Pancreas (tissue), 10 donors: ENCODE data around the gene SNCB. TPM values are rescaled to one million over a fixed set of nuclear protein-coding genes. Genes with fewer than 3 reads are reported as not detected.

Source experiments
- ATAC-seq, 4 donors: fragments of 200-7000 bp; cut with Tn5 transposase; one replicate each; pipeline versions ENCODE4 v1.8.0 to v1.9.1; 2020; ENCODE audit warnings: mild to moderate bottlenecking in 4 of 4, moderate library complexity in 4 of 4
- DNase-seq, 6 donors: peaks; one replicate each; pipeline ENCODE4 v3.0.0-alpha.2; 2020
- FAIRE-seq: peaks from 2 replicates; lab custom pipeline; 2012; peaks lifted over from hg19 to GRCh38; lab: Jason Lieb, UNC
- H3K27ac ChIP-seq, 4 donors: fragments of 200-600 bp; sonication (generic); 1 replicate in 3 of 4; 2 replicates in 1 of 4; pipeline versions ENCODE4 v1.5.0 to v1.8.0; 2020
- H3K27me3 ChIP-seq, 4 donors: fragments of 200-600 bp; one replicate each; pipeline ENCODE4 v1.8.0; 2021
- H3K36me3 ChIP-seq, 3 donors: fragments of 200-600 bp; sonication (generic) in 1 of 3; one replicate each; pipeline versions ENCODE4 v1.5.0 to v1.8.0; 2020 to 2021
- H3K4me1 ChIP-seq, 3 donors: fragments of 200-600 bp; one replicate each; pipeline ENCODE4 v1.8.0; 2021
- H3K4me3 ChIP-seq, 4 donors: fragments of 200-600 bp; sonication (generic) in 2 of 4; one replicate each; pipeline versions ENCODE4 v1.5.0 to v1.8.0; 2020 to 2021
- H3K9me3 ChIP-seq, 4 donors: fragments of 200-600 bp; one replicate each; pipeline ENCODE4 v1.8.0; 2021
- CTCF ChIP-seq, 4 donors: fragments of 200-600 bp; sonication (generic) in 3 of 4; IDR thresholded peaks; one replicate each; pipeline versions ENCODE4 v1.5.0 to v1.8.0; 2021; ENCODE audit warnings: antibody characterized with exemption in 4 of 4
- WGBS, 2 donors: extraction: QIAGEN DNeasy Blood & Tissue Kit; methylation state at CpG; one replicate each; pipeline ENCODE4 v1.1.7; 2013; 5-methylcytosine and 5-hydroxymethylcytosine counted together
- intact Hi-C, 3 donors: fragments of 100-400 bp; cut with DNase I; formaldehyde crosslinking; loops; one replicate each; pipeline versions ENCODE4 v1.11.1 to v1.14.2; 2022
- polyA plus RNA-seq, 2 donors: library from polyadenylated mRNA; stranded (reverse); fragments of 200-250 nt; gene quantifications; one replicate each; pipeline ENCODE4 v1.2.3, GENCODE V29; 2013
- total RNA-seq, 6 donors: library from RNA; stranded (reverse); fragmentation: NEBNext Ultra II Directional in 4 of 6; extraction: Animal tissue kit (Norgen Biotek cat#: 25700) in 4 of 6; gene quantifications; one replicate each; pipeline versions ENCODE4 v1.2.1 to v1.2.4, GENCODE V29; 2021 to 2023
- donor health status: healthy with polysubstance abuse.
- donor health status: DM: no; HTN: no; CAD: no; lungs with moderate emphysema.
- donor health status: DM: no; HTN: no; CAD: no.
- donor health status: control.
- donor health status: control.
- donor health status: Bipolar disorder and iron deficiency.
- donor health status: DM: yes; HTN: yes; CAD: no.
- donor health status: DM: no; HTN: no; CAD: no.
- donor health status: DM: no; HTN: no; CAD: no.
- donor health status: DM: yes; HTN: yes; CAD: no.

Gene SNCB
- total and polyA plus RNA-seq, 8 donors: 0.14 to 6.6 (median 0.40) TPM; not detected in 1

- Histone ChIP-seq H3K36me3 (no peaks in the 10 kb centered on the region), H3K9me3 (no peaks in the 10 kb centered on the region), H3K4me3 (no peak overlapping the region), H3K27ac (no peak overlapping the region), H3K4me1 (peaks cover 0 to 5% (median 0%) of the 10 kb centered on the region in 3 donors), H3K27me3 (no peaks in the 10 kb centered on the region)
- 87% methylated on average over 12 to 13 of the region's 13 CpGs for WGBS, 2 donors
- DNase-seq (peak in 1 of 6 donors; percentile 58), FAIRE-seq (no peak), ATAC-seq (no peak)
- TF ChIP-seq CTCF (IDR thresholded peaks at IDR 0.05): no peak
- intact Hi-C loops: loop anchor here in 1 of 3 donors (5.0 kb wide), 1 partner anchor 301 kb away; no protein-coding TSS in a partner anchor
These were observed 26.2 kb upstream of the SNCB start for GRCh38 chr5:176656467-176656990.

GRCh38 chr5:176654856-176655255, 24.5 kb upstream of the SNCB start:
- FAIRE-seq (no peak), DNase-seq (peak in 1 of 6 donors; percentile 63), ATAC-seq (no peak)
- no peak for TF ChIP-seq CTCF (IDR thresholded peaks at IDR 0.05)
- Histone ChIP-seq H3K4me3 (no peak overlapping the region), H3K36me3 (no peaks in the 10 kb centered on the region), H3K27me3 (no peaks in the 10 kb centered on the region), H3K4me1 (peaks cover 0 to 5% (median 0%) of the 10 kb centered on the region in 3 donors), H3K9me3 (no peaks in the 10 kb centered on the region), H3K27ac (no peak overlapping the region)
- WGBS, 2 donors: 96 to 98% methylated on average over 14 of the region's 14 CpGs
- intact Hi-C loops: loop anchor here in 1 of 3 donors (5.0 kb wide), 1 partner anchor 302 kb away; no protein-coding TSS in a partner anchor

DNA sequence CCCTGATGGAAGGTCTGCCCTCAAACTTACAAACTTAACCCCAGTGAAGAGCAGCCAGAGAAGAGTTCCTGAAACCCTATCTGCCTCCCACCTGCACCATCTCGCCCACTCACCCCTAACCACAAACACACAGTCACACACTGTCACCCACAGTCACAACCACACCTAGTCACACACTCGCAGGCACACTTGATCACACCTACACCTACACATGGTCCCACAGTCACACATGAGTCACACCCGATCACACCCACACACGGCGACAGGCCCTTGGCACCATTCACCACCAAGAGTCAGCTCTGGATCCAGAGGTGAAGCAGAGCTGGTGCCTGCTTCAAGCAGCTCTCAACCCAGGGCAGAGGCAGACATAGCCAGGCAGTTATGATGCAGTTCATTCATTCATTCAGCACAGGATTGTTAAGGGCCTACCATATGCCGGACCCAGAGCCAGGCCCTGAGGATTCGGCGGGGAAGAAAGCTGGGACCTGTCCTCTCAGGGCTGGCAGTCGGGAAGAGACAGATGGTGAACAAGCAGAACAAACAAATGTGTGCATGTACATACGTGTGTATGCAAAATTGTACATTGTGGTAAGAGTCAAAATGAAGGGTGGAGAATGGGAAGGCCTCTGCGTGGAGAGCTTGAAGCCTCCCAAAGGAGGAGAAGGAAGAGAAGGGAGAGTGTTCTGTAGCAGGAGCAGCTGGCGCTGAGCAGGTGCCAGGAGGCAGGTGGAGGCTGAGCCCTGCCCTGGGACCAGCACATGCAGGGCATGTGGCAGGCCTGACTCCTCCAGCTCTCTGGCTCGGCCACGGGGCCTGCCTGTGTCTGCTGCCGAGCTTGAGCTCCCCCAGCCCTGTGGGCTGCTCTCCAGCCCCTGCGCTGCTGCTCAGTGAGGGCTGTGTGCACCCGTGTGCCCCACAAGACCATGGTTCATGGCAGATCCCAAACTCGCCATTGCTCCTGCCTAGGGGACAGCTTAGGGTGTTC, 23.4 kb upstream of the SNCB start:
- ATAC-seq (no peak), DNase-seq (peak in 1 of 6 donors; percentile 42), FAIRE-seq (no peak)
- intact Hi-C loops: no loop called here
- Histone ChIP-seq H3K36me3 (no peaks in the 10 kb centered on the region), H3K27me3 (no peaks in the 10 kb centered on the region), H3K4me1 (peaks cover 0 to under 1% (median 0%) of the 10 kb centered on the region in 3 donors), H3K27ac (no peak overlapping the region), H3K4me3 (no peak overlapping the region), H3K9me3 (no peaks in the 10 kb centered on the region)
- TF ChIP-seq CTCF (IDR thresholded peaks at IDR 0.05): no peak
- 81 to 82% methylated on average over 18 of the region's 18 CpGs for WGBS, 2 donors

- 75 to 77% methylated on average over 8 of the region's 8 CpGs for WGBS, 2 donors
- FAIRE-seq (no peak), DNase-seq (no peak), ATAC-seq (no peak)
- Histone ChIP-seq H3K36me3 (no peaks in the 10 kb centered on the region), H3K9me3 (no peaks in the 10 kb centered on the region), H3K27ac (no peak overlapping the region), H3K4me1 (peaks cover 0 to 6% (median 0%) of the 10 kb centered on the region in 3 donors), H3K4me3 (no peak overlapping the region), H3K27me3 (no peaks in the 10 kb centered on the region)
- TF ChIP-seq CTCF (IDR thresholded peaks at IDR 0.05): no peak
- intact Hi-C loops: no loop called here
These were observed 21.8 kb upstream of the SNCB start for GRCh38 chr5:176652136-176652535.
